ENCODE results near the gene SSX2B. TPM values are rescaled to one million over a fixed set of nuclear protein-coding genes. Genes with fewer than 3 reads are reported as not detected.
"Not testable (repeated sequence)": the region's sequence is repeated elsewhere in the genome, so short reads cannot be mapped to it uniquely, and the experiment has no call there.

SSX2B gene
- total RNA-seq = 10 to 100 TPM; 37.5 to 40.6 TPM
- 42.6 TPM for polyA plus RNA-seq (ENCODE audit: insufficient read depth, low read depth, low replicate concordance)
- long read RNA-seq, donor 1, partial matches to known transcripts = 0 of 2 reads
- long read RNA-seq, donor 1, other reads (novel, unspliced or antisense) = 0 of 2 reads
- long read RNA-seq, donor 2, partial matches to known transcripts = 0 of 1 reads
- long read RNA-seq, donor 2, other reads (novel, unspliced or antisense) = 0 of 1 reads

- H3K4me3 ChIP-seq; H3K9me3 ChIP-seq; H3K27me3 ChIP-seq; H3K4me1 ChIP-seq; H3K36me3 ChIP-seq (ENCODE audit: low read depth, missing control alignments); DNase-seq; H3K27ac ChIP-seq; intact Hi-C loops (cut with DNase I; ENCODE audit: low total_unique reads): not testable (repeated sequence)
- no CpG with 5 or more reads among the region's 13 CpGs for WGBS, 2 donors
Measured at GRCh38 chrX:52750952-52751351, at the start of gene SSX2B. SSX2B (plus strand) TSS chrX:52751252; CDS start chrX:52752681, 1,429 bp downstream.

- H3K27me3 ChIP-seq; H3K36me3 ChIP-seq (ENCODE audit: low read depth, missing control alignments); intact Hi-C loops (cut with DNase I; ENCODE audit: low total_unique reads); H3K4me3 ChIP-seq; H3K9me3 ChIP-seq; H3K27ac ChIP-seq; DNase-seq; H3K4me1 ChIP-seq: not testable (repeated sequence)
- WGBS, 2 donors = no CpG with 5 or more reads among the region's 13 CpGs
Measured at GRCh38 chrX:52707078-52707477, 44.0 kb upstream of the SSX2B start, which contains the start of gene SSX2. SSX2 (minus strand) TSS chrX:52707178; CDS start chrX:52705749, 1,429 bp downstream.

DNA sequence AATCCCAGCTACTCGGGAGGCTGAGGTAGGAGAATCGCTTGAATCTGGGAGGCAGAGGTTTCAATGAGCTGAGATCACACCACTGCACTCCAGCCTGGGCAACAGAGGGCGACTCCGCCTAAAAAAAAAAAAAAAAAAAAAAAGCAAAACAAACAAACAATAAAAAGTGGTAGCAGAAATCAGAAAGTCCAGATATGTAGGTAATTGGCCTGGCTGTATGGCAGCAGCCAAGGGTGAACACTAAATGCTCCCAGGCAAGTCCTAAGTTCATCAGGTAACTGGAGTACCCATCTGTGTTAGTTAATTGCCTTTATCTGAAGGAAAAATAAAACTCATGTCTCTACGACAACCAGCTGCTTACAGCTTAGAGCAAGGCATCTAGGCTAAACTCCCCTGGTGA is 14.9 kb downstream of the SSX2B start:
- WGBS, 2 donors = 81% methylated on average over 5 of the region's 5 CpGs; no CpG with 5 or more reads in 1 of the 2 donors
- H3K4me3 ChIP-seq; H3K36me3 ChIP-seq (ENCODE audit: low read depth, missing control alignments); H3K4me1 ChIP-seq; DNase-seq; H3K27ac ChIP-seq; H3K27me3 ChIP-seq; intact Hi-C loops (cut with DNase I; ENCODE audit: low total_unique reads); H3K9me3 ChIP-seq: not testable (repeated sequence)

- H3K36me3 ChIP-seq (ENCODE audit: low read depth, missing control alignments); H3K4me1 ChIP-seq; H3K9me3 ChIP-seq; intact Hi-C loops (cut with DNase I; ENCODE audit: low total_unique reads); DNase-seq; H3K27me3 ChIP-seq; H3K4me3 ChIP-seq; H3K27ac ChIP-seq: not testable (repeated sequence)
- 93 to 94% methylated on average over 5 to 8 of the region's 11 CpGs for WGBS, 2 donors
Measured at GRCh38 chrX:52773504-52773903, 22.5 kb downstream of the SSX2B start.

GRCh38 chrX:52797327-52797726 is 46.3 kb downstream of the SSX2B start, which contains the start of gene SPANXN5:
SPANXN5 (minus strand) TSS chrX:52797427; CDS start chrX:52797348, 79 bp downstream.
- intact Hi-C loops (cut with DNase I; ENCODE audit: low total_unique reads); H3K27ac ChIP-seq; H3K36me3 ChIP-seq (ENCODE audit: low read depth, missing control alignments); DNase-seq; H3K9me3 ChIP-seq; H3K4me3 ChIP-seq; H3K4me1 ChIP-seq; H3K27me3 ChIP-seq: not testable (repeated sequence)
- 93% methylated on average over 2 of the region's 2 CpGs; no CpG with 5 or more reads in 1 of the 2 donors for WGBS, 2 donors

DNA sequence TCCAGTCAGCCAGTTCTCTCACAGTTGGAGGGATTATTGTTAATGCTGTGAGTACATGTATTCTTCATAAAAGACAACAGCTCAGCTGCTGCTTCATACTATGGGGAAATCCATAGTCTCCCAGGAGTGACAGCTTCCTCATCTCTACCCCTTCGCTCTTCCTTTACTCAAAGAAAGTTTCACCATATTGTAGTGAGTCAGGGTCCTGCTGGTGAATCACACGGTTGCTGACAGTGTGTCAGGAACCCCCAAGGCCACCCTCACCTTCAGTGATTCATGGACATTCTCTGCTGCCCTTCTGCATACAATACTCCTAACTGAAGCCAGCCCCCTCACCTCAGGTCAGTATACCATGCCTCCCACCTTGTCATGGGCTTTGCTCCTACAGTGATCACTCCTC is 53.8 kb downstream of the SSX2B start:
- H3K36me3 ChIP-seq (ENCODE audit: low read depth, missing control alignments); intact Hi-C loops (cut with DNase I; ENCODE audit: low total_unique reads); H3K4me3 ChIP-seq; DNase-seq; H3K27ac ChIP-seq; H3K27me3 ChIP-seq; H3K4me1 ChIP-seq; H3K9me3 ChIP-seq: not testable (repeated sequence)
- WGBS, 2 donors = 75 to 80% methylated on average over 2 of the region's 2 CpGs

Small RNA genes within 50 kb of the gene (small RNA-seq; reads per million reads assigned to genes)
- gene AC244505.3 (0 reads per million in 2 donors), gene AC244505.5 (0 reads per million in 2 donors), gene AC244505.6 (0 reads per million in 2 donors), gene AC244505.7 (0 reads per million in 2 donors)

Other genes starting within 250 kb of the SSX2B start
- gene XAGE1B, start 234.2 kb upstream of the SSX2B start, total RNA-seq = 10 to 100 TPM; 61.0 to 64.2 TPM
- gene XAGE1B, start 234.2 kb upstream of the SSX2B start, polyA plus RNA-seq (ENCODE audit: insufficient read depth, low read depth, low replicate concordance) = 64.0 TPM
- not detected for gene SSX7, start 96.4 kb upstream of the SSX2B start, total RNA-seq
- not detected for gene SSX7, start 96.4 kb upstream of the SSX2B start, polyA plus RNA-seq (ENCODE audit: insufficient read depth, low read depth, low replicate concordance)
- 1 to 10 TPM in 1 of 2 donors, not detected in 1; 5.6 TPM for gene SSX2, start 44.1 kb upstream of the SSX2B start, total RNA-seq
- 9.1 TPM for gene SSX2, start 44.1 kb upstream of the SSX2B start, polyA plus RNA-seq (ENCODE audit: insufficient read depth, low read depth, low replicate concordance)
- 1 to 10 TPM; 1.9 to 8.8 TPM for gene SPANXN5, start 46.2 kb downstream of the SSX2B start, total RNA-seq
- 7.9 TPM for gene SPANXN5, start 46.2 kb downstream of the SSX2B start, polyA plus RNA-seq (ENCODE audit: insufficient read depth, low read depth, low replicate concordance)
- gene XAGE5, start 60.0 kb downstream of the SSX2B start, total RNA-seq = 1 to 10 TPM; 1.2 to 1.5 TPM
- gene XAGE5, start 60.0 kb downstream of the SSX2B start, polyA plus RNA-seq (ENCODE audit: insufficient read depth, low read depth, low replicate concordance) = 3.3 TPM
- gene XAGE3, start 116.8 kb downstream of the SSX2B start, total RNA-seq = under 1 TPM in 1 of 2 donors, not detected in 1; 0.99 TPM
- gene XAGE3, start 116.8 kb downstream of the SSX2B start, polyA plus RNA-seq (ENCODE audit: insufficient read depth, low read depth, low replicate concordance) = 2.3 TPM
- 10 to 100 TPM; 73.7 to 82.6 TPM for gene FAM156B, start 146.1 kb downstream of the SSX2B start, total RNA-seq
- gene FAM156B, start 146.1 kb downstream of the SSX2B start, polyA plus RNA-seq (ENCODE audit: insufficient read depth, low read depth, low replicate concordance) = 21.4 TPM
- 10 to 100 TPM; 62.0 to 64.5 TPM for gene FAM156A, start 207.3 kb downstream of the SSX2B start, total RNA-seq
- gene FAM156A, start 207.3 kb downstream of the SSX2B start, polyA plus RNA-seq (ENCODE audit: insufficient read depth, low read depth, low replicate concordance) = 25.6 TPM